ENCODE data around the gene HADHA.
"Not testable (repeated sequence)": the region's sequence is repeated elsewhere in the genome, so short reads cannot be mapped to it uniquely, and the experiment has no call there.

The HADHA gene

DNA sequence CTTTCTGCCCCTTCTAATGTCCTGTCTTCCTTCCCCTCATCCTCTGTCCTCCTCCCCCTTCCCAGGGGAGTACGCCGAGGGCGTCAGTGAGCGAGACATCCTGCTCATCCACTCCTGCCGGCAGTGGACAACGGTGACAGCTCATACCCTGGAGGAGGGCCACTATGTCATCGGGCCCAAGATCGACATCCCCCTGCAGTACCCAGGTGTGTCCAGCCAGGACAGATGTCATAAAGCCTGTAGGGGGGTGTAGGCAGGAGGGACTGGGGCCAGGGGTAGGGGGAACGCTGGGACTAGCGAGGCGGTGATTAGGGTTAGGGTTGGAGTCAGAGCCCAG is 68.2 kb downstream of the HADHA start:
- in situ Hi-C loops (cut with MboI; ENCODE audit: low sequenced_read_pairs) = no loop called here

- in situ Hi-C loops (cut with MboI; ENCODE audit: low sequenced_read_pairs) = no loop called here
These were observed 68.8 kb downstream of the HADHA start for GRCh38 chr2:26175466-26176278.

- in situ Hi-C loops (cut with MboI; ENCODE audit: low sequenced_read_pairs) = no loop called here
These were observed 69.6 kb downstream of the HADHA start for GRCh38 chr2:26174691-26175465.

- in situ Hi-C loops (cut with MboI; ENCODE audit: low sequenced_read_pairs) = no loop called here
These were observed 70.5 kb downstream of the HADHA start for GRCh38 chr2:26173776-26174482.

DNA sequence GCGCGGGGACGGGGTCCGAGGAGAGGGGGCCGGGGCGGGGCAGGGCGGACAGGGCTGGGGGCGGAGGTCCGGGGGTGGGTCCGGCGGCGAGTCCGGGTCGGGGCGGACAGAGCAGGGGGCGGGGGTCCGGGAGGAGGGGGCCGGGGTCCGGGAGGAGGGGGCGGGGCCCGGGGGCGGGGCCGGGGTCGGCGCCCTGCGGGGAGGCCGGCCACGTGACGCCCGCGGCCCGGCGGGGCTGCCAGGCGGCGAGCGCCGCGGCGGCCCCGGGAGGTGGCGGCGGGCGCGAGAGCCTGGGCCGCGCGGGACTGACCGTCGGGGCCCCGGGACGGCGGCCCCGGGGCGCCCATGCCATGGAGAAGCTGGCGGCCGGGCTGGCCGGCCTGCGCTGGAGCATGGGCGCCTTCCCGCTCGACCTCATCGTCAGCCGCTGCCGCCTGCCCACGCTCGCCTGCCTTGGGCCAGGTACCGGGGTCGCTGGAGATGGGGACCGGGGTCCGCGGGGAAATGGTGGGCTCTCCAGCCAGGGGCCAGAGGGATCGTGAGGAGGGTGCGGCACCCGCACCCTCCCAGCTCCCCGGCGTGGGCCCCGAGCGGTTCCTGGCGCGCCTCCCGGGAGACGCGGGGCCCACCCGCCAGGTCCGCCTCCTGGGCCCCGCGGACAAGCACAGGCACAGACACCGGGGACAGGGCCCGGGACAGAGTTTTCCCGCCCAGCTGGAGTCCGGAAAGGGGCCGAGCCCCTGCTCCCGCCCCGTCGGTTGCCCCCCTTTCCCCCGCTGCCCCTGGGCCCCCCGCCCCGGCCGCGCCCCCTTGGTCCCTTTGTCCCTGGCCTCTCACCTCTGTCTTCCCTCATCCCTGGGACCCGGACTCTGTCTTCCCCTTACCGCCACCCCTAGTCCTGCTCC is 71.3 kb downstream of the HADHA start, which contains the start of gene GAREM2:
Gene GAREM2, plus strand, starts transcription at position 218 of the 905 bp plus-strand sequence. Its CDS starts 133 bp downstream, at position 351.
- in situ Hi-C loops (cut with MboI; ENCODE audit: low sequenced_read_pairs) = no loop called here

- in situ Hi-C loops (cut with MboI; ENCODE audit: low sequenced_read_pairs) = no loop called here
These were observed 72.1 kb downstream of the HADHA start for GRCh38 chr2:26172189-26172870.

- in situ Hi-C loops (cut with MboI; ENCODE audit: low sequenced_read_pairs) = no loop called here
These were observed 73.6 kb downstream of the HADHA start for GRCh38 chr2:26170795-26171194.

GRCh38 chr2:26169681-26170414 is 74.6 kb downstream of the HADHA start:
- in situ Hi-C loops (cut with MboI; ENCODE audit: low sequenced_read_pairs) = no loop called here

GRCh38 chr2:26169226-26169625 is 75.2 kb downstream of the HADHA start:
- in situ Hi-C loops (cut with MboI; ENCODE audit: low sequenced_read_pairs) = no loop called here

- in situ Hi-C loops (cut with MboI; ENCODE audit: low sequenced_read_pairs) = no loop called here
These were observed 75.6 kb downstream of the HADHA start for GRCh38 chr2:26168785-26169184.

- in situ Hi-C loops (cut with MboI; ENCODE audit: low sequenced_read_pairs) = not testable (repeated sequence)
These were observed 77.9 kb downstream of the HADHA start for GRCh38 chr2:26166541-26166940.

- in situ Hi-C loops (cut with MboI; ENCODE audit: low sequenced_read_pairs) = no loop called here
These were observed 79.0 kb downstream of the HADHA start for GRCh38 chr2:26165403-26165802.

DNA sequence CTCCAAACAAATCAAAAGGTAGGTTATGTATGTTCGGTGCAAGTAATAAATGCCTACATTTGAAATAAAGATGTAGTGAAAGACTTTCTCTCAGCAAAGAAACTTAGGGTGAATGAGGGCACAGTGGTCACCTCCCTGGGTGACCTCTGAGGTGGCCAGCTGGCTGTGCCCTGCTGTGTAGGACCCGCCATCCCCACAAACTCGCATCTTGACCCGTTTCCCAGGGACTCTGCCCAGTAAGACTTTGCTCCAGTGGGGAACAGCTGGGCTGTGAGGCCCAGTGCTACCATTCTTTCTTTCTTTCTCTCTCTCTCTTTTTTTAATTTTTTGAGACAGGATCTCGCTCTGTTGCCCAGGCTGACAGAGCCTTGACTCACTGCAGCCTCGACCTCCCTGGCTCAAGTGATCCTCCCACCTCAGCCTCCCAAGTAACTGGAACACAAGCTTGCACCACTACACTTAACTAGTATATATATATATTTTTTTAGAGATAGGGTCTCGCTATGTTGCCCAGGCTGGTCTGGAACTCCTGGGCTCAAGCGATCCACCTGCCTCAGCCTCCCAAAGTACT is 79.7 kb downstream of the HADHA start:
- in situ Hi-C loops (cut with MboI; ENCODE audit: low sequenced_read_pairs) = no loop called here

DNA sequence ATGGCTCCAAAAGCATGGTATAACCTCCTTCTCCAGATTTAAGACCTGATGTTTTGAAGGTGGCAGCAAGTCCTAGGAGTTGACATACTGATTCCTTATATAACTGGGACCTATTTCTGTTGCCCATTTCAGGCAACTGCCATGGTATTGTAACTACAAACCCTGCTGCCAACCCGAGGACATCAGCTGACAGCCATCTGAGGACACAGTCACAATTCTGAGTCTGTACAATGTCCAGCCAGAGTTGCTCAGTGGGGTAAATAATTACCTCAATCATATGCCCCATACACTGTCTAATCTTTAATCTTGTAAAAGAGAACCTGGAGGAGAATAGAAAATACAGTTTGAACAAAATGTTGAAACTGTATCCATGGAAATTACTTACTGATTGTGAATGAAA is 80.2 kb downstream of the HADHA start:
- in situ Hi-C loops (cut with MboI; ENCODE audit: low sequenced_read_pairs) = no loop called here

- in situ Hi-C loops (cut with MboI; ENCODE audit: low sequenced_read_pairs) = no loop called here
These were observed 81.5 kb downstream of the HADHA start for GRCh38 chr2:26162963-26163362.

DNA sequence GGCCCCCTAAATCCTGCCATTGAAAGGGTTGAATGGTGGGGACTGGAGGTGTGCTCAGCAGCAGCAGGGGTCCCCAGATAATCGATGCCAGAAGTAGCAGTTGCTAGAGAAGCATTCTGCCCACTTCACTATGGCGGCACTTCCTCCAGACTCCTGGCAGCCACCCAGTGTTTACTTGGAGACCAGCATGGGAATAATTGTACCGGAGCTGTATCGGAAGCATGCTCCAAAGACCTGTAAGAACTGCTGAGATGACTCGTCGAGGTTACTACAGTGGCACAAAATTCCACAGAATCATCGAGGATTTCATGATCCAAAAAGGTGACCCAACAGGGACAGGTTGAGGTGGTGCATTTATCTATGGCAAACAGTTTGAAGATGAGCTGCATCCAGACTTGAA is 82.5 kb downstream of the HADHA start:
- in situ Hi-C loops (cut with MboI; ENCODE audit: low sequenced_read_pairs) = no loop called here

DNA sequence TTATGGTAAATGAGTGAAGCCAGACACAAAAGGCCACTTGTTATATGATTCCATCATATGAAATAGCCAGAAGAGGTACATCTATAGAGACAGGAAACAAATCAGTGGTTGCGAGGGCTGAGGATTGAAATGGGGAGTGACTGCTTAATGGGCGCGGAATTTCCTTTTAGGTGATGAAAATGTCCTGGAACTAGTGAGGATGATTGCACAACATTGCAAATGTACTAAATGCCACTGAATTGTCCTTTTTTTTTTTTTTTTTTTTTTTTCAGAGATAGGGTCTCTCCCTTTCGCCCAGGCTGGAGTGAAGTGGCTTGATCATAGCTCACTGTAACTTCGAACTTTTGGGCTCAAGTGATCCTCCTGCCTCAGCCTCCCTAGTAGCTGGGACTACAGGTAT is 86.9 kb downstream of the HADHA start:
- in situ Hi-C loops (cut with MboI; ENCODE audit: low sequenced_read_pairs) = no loop called here

DNA sequence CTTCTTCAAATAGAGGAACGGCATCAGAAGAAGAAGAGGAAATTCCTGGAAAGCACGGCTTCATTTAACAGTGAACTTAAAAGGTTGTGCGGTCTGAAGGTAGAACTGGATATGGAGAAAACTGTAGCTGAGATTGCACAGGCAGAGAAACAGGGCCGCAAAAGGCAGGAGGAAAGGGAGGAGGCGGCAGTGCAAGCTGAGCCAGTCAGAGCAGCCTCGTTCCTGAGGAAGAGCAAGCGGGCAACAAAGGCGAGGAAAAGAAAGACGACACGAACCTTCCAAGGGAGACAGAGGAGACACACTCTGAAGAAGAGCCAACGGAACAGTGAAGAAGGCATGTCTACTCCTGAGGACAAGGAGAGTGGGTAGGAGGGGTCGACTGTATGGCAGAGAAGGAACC is 94.2 kb downstream of the HADHA start:
- in situ Hi-C loops (cut with MboI; ENCODE audit: low sequenced_read_pairs) = no loop called here

- in situ Hi-C loops (cut with MboI; ENCODE audit: low sequenced_read_pairs) = loop anchor here (10.0 to 25.0 kb wide), 2 partner anchors 194 to 536 kb away; no protein-coding TSS in a partner anchor
These were observed 95.9 kb downstream of the HADHA start for GRCh38 chr2:26148501-26148900.
